HUDEP-2 (cell line): Measurements from ENCODE around the gene SBF1.

Source experiments
- DNase-seq, 76 experiments: peaks; one replicate each; lab custom pipeline; 2025; ENCODE audit not compliant: unreplicated experiment in 76 of 76; lab: John Stamatoyannopoulos, UW

Gene SBF1

GRCh38 chr22:50507421-50507990 is 32.7 kb upstream of the SBF1 start, which contains the start of gene LMF2:
LMF2 (minus strand) TSS chr22:50507702; CDS start chr22:50507675, 27 bp downstream.
- DNase-seq: peak in 14 of 76 experiments; percentile 81 to 100 (median 96)

GRCh38 chr22:50506611-50507420 is 32.0 kb upstream of the SBF1 start:
- DNase-seq: peak in 4 of 76 experiments; percentile 7 to 39 (median 12)

GRCh38 chr22:50505776-50506610 is 31.2 kb upstream of the SBF1 start:
- no peak for DNase-seq

- no peak for DNase-seq
Measured at GRCh38 chr22:50505276-50505775, 30.5 kb upstream of the SBF1 start.

- no peak for DNase-seq
Measured at GRCh38 chr22:50504369-50505211, 29.8 kb upstream of the SBF1 start.

- DNase-seq: peak in 2 of 76 experiments; percentile 9 to 18
Measured at GRCh38 chr22:50503475-50504145, 28.8 kb upstream of the SBF1 start.

- no peak for DNase-seq
Measured at GRCh38 chr22:50502628-50503474, 28.0 kb upstream of the SBF1 start.

- DNase-seq: no peak
Measured at GRCh38 chr22:50502096-50502495, 27.3 kb upstream of the SBF1 start.

GRCh38 chr22:50500452-50500851 is 25.6 kb upstream of the SBF1 start:
- DNase-seq: no peak

- peak in 56 of 76 experiments; percentile 4 to 76 (median 38) for DNase-seq
Measured at GRCh38 chr22:50498322-50498890, 23.6 kb upstream of the SBF1 start.

GRCh38 chr22:50497093-50497492 is 22.3 kb upstream of the SBF1 start:
- no peak for DNase-seq

GRCh38 chr22:50490531-50491308 is 15.9 kb upstream of the SBF1 start:
- no peak for DNase-seq

- DNase-seq: no peak
Measured at GRCh38 chr22:50489363-50490243, 14.8 kb upstream of the SBF1 start.

GRCh38 chr22:50488886-50489285 is 14.1 kb upstream of the SBF1 start:
- no peak for DNase-seq

- no peak for DNase-seq
Measured at GRCh38 chr22:50488006-50488677, 13.3 kb upstream of the SBF1 start.
